Epithelial cell of esophagus (primary cell): ENCODE measurements around the gene SH2D2A.

Experiments
- DNase-seq: peaks from one replicate; pipeline ENCODE4 v3.0.0; 2010; ENCODE audit warnings: low read depth
- H3K4me3 ChIP-seq: 2 replicates; pipeline ENCODE4 v1.5.1; 2011; ENCODE audit warnings: mild to moderate bottlenecking, low read length, control low read depth
- TF ChIP-seq, protein P1 (sequence below): IDR thresholded peaks from 2 replicates; pipeline ENCODE4 v1.5.1; 2011; ENCODE audit warnings: low read depth, mild to moderate bottlenecking, low read length, control low read depth, inconsistent platforms; ENCODE audit not compliant: insufficient read depth; ENCODE audit errors: missing control alignments

SH2D2A gene

DNA sequence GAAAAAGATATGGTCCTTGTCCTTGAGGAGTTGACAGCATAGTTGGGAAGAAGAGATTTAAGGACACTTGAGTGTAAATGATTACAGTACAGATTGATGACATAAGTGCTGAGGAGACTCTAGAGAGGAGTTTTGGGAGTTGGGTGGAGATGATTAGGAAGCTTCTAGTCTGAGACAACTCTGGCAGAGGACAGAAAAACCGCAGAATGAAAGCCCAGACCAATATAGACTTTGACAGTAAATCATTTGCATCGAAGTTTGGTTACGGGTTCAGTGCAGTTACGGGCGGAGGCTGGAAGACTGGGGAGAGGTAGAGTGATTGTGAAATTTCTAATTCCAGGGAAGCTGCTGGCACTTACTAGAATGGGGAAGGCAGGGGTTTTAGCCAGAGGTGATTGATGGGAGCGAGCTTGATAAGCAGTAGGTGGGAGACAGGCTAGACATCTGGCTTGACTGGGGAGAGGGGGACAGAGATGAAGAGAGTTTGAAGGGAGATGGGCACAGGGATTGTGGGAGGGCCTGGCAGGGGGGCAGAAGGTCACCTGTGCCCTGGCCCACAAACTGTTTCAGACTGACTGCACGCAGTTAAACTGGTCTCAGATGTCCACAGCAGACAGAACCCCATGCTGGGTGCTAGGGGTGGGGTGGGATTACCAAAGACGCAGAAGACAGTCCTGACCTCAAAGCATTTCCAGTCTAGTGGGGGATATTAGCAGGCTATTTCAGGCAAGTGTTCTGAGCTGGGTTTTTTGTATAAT lies 20.1 kb downstream of the SH2D2A start:
- DNase-seq: no peak
- no peak overlapping the region for H3K4me3 ChIP-seq
- TF ChIP-seq, protein P1, sequence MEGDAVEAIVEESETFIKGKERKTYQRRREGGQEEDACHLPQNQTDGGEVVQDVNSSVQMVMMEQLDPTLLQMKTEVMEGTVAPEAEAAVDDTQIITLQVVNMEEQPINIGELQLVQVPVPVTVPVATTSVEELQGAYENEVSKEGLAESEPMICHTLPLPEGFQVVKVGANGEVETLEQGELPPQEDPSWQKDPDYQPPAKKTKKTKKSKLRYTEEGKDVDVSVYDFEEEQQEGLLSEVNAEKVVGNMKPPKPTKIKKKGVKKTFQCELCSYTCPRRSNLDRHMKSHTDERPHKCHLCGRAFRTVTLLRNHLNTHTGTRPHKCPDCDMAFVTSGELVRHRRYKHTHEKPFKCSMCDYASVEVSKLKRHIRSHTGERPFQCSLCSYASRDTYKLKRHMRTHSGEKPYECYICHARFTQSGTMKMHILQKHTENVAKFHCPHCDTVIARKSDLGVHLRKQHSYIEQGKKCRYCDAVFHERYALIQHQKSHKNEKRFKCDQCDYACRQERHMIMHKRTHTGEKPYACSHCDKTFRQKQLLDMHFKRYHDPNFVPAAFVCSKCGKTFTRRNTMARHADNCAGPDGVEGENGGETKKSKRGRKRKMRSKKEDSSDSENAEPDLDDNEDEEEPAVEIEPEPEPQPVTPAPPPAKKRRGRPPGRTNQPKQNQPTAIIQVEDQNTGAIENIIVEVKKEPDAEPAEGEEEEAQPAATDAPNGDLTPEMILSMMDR: no peak

DNA sequence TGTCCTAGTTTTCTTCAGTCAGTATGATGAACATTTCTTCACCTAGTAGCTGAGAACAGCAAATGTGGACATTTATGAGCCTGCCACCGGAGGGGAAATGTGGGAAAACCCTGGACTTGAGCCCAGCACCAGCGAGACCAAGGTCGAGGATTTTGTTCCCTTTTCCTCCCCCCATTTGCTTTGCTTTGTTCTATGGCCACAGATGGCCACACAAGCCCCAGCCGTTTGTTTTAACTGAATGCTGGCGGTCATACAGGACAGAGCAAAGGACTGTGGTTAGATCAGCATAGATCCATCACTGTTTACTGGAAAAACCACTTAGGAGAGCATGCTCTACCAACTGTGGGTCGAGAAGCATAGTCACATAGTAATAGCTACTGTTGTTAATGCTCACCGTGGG lies 20.9 kb downstream of the SH2D2A start:
- TF ChIP-seq, protein P1: no peak
- no peak overlapping the region for H3K4me3 ChIP-seq
- DNase-seq: no peak

DNA sequence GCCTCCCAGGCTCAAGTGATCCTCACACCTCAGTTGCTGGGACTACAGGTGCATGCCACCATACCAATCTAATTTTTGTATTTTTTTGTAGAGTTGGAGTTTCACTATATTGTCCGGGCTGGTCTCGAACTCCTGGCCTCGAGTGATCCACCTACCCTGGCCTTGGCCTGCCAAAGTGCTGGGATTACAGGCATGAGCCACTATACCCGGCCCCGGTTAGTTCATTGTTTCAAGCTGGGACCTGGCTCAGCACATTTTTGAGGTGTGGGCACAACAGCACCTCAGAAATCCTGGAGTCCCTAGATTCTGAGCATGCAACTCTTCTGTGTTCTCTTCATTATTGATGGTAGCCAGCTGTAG lies 21.3 kb downstream of the SH2D2A start:
- H3K4me3 ChIP-seq: no peak overlapping the region
- TF ChIP-seq, protein P1: no peak
- DNase-seq: no peak

DNA sequence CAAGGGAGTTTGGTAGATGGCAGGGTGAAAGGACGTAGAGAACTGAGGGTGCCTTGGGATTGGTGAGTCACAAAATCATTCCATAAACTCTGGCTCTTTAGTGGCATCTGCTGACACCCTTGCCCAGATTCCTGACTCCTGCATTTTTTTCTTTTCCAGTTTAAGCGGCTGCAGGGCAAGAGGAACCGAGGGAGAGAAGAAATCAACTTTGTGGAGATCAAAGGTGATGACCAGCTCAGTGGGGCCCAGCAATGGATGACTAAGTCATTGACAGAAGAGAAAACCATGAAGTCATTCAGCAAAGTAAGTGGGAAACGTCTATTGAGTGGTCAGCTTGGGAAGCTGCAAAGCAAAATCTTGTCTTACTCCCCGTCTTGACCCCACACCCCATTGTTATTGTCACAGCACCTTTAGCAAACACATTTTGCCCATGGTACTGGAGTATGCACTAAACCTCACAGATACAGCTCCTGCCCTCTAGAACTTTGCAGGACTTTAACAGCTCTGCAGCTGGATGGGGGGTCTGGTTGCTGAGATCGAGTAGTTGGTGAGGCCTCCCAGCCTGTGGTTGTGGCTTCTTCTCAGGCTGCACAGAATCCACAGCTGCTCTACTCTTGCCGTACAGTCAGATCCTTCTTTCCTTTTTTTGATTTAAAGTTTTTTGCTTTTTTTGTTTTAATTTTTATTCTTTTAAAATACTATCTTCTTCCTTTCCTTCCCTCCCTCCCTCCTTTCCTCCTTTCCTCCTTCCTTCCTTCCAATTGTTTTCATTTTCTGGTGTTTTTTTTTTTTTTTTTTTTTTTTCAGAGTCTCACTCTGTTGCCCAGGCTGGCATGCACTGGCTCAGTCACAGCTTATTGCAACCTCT lies 21.9 kb downstream of the SH2D2A start:
- no peak for DNase-seq
- H3K4me3 ChIP-seq: no peak overlapping the region
- TF ChIP-seq, protein P1: no peak

DNA sequence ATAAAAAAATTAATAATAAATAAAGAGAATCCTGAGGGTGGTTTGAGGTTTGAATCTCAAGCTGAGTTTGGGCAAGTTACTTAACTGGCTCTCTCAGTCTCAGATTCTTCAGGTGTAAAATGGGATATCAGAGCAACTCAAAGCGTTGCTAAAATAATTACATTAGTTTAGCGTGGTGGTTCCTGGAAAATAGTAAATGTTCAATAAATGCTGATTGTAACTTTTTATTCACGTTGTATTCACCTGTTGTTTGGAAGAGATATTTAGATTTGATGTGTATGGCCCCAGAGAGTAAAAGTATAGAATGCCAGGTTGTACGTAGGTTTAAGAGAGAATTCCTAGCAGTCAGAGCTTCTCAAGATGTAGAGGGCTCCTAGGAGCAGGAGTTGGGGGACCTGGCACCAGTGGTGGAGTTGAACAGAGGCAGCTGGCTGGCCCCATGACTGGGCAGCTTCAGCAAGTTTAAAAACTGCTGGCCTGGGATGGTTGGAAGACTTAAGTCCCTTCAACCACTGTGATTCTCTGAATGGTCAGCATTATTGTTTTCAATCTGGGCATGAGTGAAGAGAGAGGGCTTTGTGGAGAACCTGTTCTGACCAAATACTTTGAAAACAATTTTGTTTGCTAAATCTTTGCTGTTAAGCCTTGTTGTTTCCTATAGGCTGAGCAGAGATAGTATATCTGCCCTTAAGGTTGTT lies 26.9 kb downstream of the SH2D2A start:
- TF ChIP-seq, protein P1: no peak
- no peak for DNase-seq
- no peak overlapping the region for H3K4me3 ChIP-seq

DNA sequence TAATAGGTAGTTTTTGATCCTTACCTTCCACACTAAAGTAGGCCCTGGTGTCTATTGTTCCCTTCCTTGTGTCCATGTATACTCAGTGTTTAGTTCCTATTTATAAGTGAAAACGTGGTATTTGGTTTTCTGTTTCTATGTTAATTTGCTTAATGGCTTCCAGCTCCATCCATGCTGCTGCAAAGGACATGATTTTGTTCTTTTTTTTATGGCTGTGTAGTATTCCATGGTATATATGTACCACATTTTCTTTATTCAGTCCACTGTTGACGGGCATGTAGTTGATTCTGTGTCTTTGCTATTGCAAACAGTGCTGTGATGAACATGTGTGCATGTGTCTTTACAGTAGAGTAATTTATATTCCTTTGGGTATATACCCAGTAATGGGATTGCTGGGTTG lies 28.5 kb downstream of the SH2D2A start:
- TF ChIP-seq, protein P1: no peak
- no peak for DNase-seq
- H3K4me3 ChIP-seq: no peak overlapping the region
